H1 (cell line): Measurements from ENCODE around the gene FBXW8. TPM values are rescaled to one million over a fixed set of nuclear protein-coding genes. Genes with fewer than 3 reads are reported as not detected.

Source experiments
- CBX5 ChIP-seq: fragments of 300-800, 300-1000 bp; sonication (generic); IDR thresholded peaks from 2 replicates; pipeline ENCODE4 v1.7.1; 2016; ENCODE audit warnings: antibody characterized with exemption, low read length, low read depth
- CHD1 ChIP-seq: IDR thresholded peaks from 2 replicates; pipeline ENCODE4 v1.6.1; 2012; ENCODE audit warnings: low read depth, low read length, improper control_type of control experiment
- CHD7 ChIP-seq: fragments of 300-600 bp; sonication (generic); IDR thresholded peaks from 2 replicates; pipeline ENCODE4 v1.7.1; 2012; ENCODE audit warnings: low read length, moderate library complexity, mild to moderate bottlenecking, inconsistent platforms; ENCODE audit not compliant: insufficient replicate concordance
- RBBP5 ChIP-seq: IDR thresholded peaks from 2 replicates; pipeline ENCODE4 v1.7.1; 2012; ENCODE audit warnings: low read depth, mild to moderate bottlenecking, inconsistent platforms, low read length, moderate library complexity, borderline replicate concordance
- RNF2 ChIP-seq: fragments of 200-900, 300-1000 bp; sonication (generic); IDR thresholded peaks from 2 replicates; pipeline ENCODE4 v1.7.1; 2016; ENCODE audit warnings: borderline replicate concordance, low read depth, mild to moderate bottlenecking, antibody characterized with exemption, low read length; ENCODE audit not compliant: poor library complexity, severe bottlenecking; ENCODE audit errors: missing control alignments
- SIX5 ChIP-seq: IDR thresholded peaks from 2 replicates; pipeline ENCODE4 v1.6.1; 2011; ENCODE audit warnings: mild to moderate bottlenecking, low read depth, low read length
- TEAD4 ChIP-seq: IDR thresholded peaks from 2 replicates; pipeline ENCODE4 v1.6.1; 2012; ENCODE audit warnings: low read depth, low read length, inconsistent platforms, mixed read lengths
- polyA plus RNA-seq, 7 experiments: library from polyadenylated mRNA; depleted of rRNA in 3 of 7; stranded (reverse) in 5 of 7; unstranded in 2 of 7; fragments of >200 nt in 5 of 7; fragments of 200-250 nt in 2 of 7; gene quantifications; 1 replicate in 5 of 7; 2 replicates in 1 of 7; 4 replicates in 1 of 7; pipeline versions ENCODE4 v1.2.1 to v1.2.3, GENCODE V29; 2011 to 2013; ENCODE audit warnings: missing spikeins in 2 of 7, mixed read lengths in 2 of 7
- total RNA-seq: library from RNA; stranded (reverse); fragmentation: NEBNext Ultra II Directional; extraction: Animal tissue kit (Norgen Biotek cat#: 25700); gene quantifications from 2 replicates; pipeline ENCODE4 v1.2.1, GENCODE V29; 2021

Gene FBXW8
- total and polyA plus RNA-seq, 2 of the 8 experiments (the other 6 are each of a cell fraction or from before 2014, with no cell fraction given) = 15.8 to 16.0 TPM

- TF ChIP-seq CHD7 (no peak), CBX5 (no peak), RBBP5 (no peak), TEAD4 (no peak), SIX5 (no peak), CHD1 (no peak), RNF2 (no peak)
- TF ChIP-seq, all 59 proteins: peak for 0
Observed at GRCh38 chr12:116941188-116941587, 30.4 kb downstream of the FBXW8 start (continued).
